ENCODE measurements around the gene C1orf198.

Gene C1orf198

GRCh38 chr1:230788561-230789275 is 79.6 kb downstream of the C1orf198 start:
- Histone ChIP-seq H3K79me2 (ENCODE audit: insufficient read depth, low read length) (no peaks in the 10 kb centered on the region), H2AFZ (ENCODE audit: low read length) (no peak overlapping the region), H3K4me3 (ENCODE audit: low read depth, low read length, poor library complexity, severe bottlenecking) (no peak overlapping the region), H3K27me3 (ENCODE audit: insufficient read depth, low read length) (no peaks in the 10 kb centered on the region), H3K4me2 (ENCODE audit: low read length) (no peak overlapping the region), H3K9me2 (ENCODE audit: low read depth, low read length) (no peaks in the 10 kb centered on the region), H3K36me3 (ENCODE audit: insufficient read depth, low read length) (no peaks in the 10 kb centered on the region), H3K9ac (ENCODE audit: low read length) (no peak overlapping the region), H4K20me1 (ENCODE audit: insufficient read depth, low read length) (no peaks in the 10 kb centered on the region), H3K27ac (ENCODE audit: low read depth, low read length, poor library complexity, severe bottlenecking) (no peak overlapping the region), H3K9me3 (ENCODE audit: low read length) (no peaks in the 10 kb centered on the region), H3F3A (ENCODE audit: insufficient read depth, low read length) (no peaks in the 10 kb centered on the region), H3K4me1 (ENCODE audit: insufficient read depth, low read length, severe bottlenecking) (no peaks in the 10 kb centered on the region)
- no peak for TF ChIP-seq EZH2 (IDR thresholded peaks at IDR 0.05; ENCODE audit: borderline replicate concordance, low read length)
- TF ChIP-seq, protein P1, sequence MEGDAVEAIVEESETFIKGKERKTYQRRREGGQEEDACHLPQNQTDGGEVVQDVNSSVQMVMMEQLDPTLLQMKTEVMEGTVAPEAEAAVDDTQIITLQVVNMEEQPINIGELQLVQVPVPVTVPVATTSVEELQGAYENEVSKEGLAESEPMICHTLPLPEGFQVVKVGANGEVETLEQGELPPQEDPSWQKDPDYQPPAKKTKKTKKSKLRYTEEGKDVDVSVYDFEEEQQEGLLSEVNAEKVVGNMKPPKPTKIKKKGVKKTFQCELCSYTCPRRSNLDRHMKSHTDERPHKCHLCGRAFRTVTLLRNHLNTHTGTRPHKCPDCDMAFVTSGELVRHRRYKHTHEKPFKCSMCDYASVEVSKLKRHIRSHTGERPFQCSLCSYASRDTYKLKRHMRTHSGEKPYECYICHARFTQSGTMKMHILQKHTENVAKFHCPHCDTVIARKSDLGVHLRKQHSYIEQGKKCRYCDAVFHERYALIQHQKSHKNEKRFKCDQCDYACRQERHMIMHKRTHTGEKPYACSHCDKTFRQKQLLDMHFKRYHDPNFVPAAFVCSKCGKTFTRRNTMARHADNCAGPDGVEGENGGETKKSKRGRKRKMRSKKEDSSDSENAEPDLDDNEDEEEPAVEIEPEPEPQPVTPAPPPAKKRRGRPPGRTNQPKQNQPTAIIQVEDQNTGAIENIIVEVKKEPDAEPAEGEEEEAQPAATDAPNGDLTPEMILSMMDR (IDR thresholded peaks at IDR 0.05; ENCODE audit: low read length) = no peak

- H3K36me3 ChIP-seq (ENCODE audit: insufficient read depth, low read length) = no peaks in the 10 kb centered on the region
- no peak overlapping the region for H3K27ac ChIP-seq (ENCODE audit: low read depth, low read length, poor library complexity, severe bottlenecking)
- H3K4me1 ChIP-seq (ENCODE audit: insufficient read depth, low read length, severe bottlenecking) = no peaks in the 10 kb centered on the region
- no peak overlapping the region for H3K4me3 ChIP-seq (ENCODE audit: low read depth, low read length, poor library complexity, severe bottlenecking)
- no peaks in the 10 kb centered on the region for H3K9me2 ChIP-seq (ENCODE audit: low read depth, low read length)
- no peaks in the 10 kb centered on the region for H3K79me2 ChIP-seq (ENCODE audit: insufficient read depth, low read length)
- no peak overlapping the region for H2AFZ ChIP-seq (ENCODE audit: low read length)
- TF ChIP-seq, protein P1 (IDR thresholded peaks at IDR 0.05; ENCODE audit: low read length) = no peak
- TF ChIP-seq EZH2 (IDR thresholded peaks at IDR 0.05; ENCODE audit: borderline replicate concordance, low read length) = no peak
- no peaks in the 10 kb centered on the region for H3K9me3 ChIP-seq (ENCODE audit: low read length)
- no peaks in the 10 kb centered on the region for H4K20me1 ChIP-seq (ENCODE audit: insufficient read depth, low read length)
- no peaks in the 10 kb centered on the region for H3F3A ChIP-seq (ENCODE audit: insufficient read depth, low read length)
- no peaks in the 10 kb centered on the region for H3K27me3 ChIP-seq (ENCODE audit: insufficient read depth, low read length)
- H3K4me2 ChIP-seq (ENCODE audit: low read length) = no peak overlapping the region
- no peak overlapping the region for H3K9ac ChIP-seq (ENCODE audit: low read length)
These were observed 80.8 kb downstream of the C1orf198 start for GRCh38 chr1:230787471-230787870.

Data from OCI-LY1 (cell line).